Retinal pigment epithelial cell (primary cell): ENCODE measurements around the gene ETV6.

Source experiments
- DNase-seq: peaks from one replicate; pipeline ENCODE4 v3.0.0-alpha.2; 2010; ENCODE audit warnings: low read depth
- H3K4me3 ChIP-seq: 2 replicates; pipeline ENCODE4 v1.5.1; 2011; ENCODE audit warnings: mild to moderate bottlenecking, low read length, control low read depth, moderate library complexity
- CTCF ChIP-seq: conservative IDR thresholded peaks from 2 replicates; pipeline ENCODE4 v1.5.1; 2011; ENCODE audit warnings: low read depth, low read length, control low read depth, inconsistent platforms

Gene ETV6

GRCh38 chr12:11870041-11870451 lies 220.6 kb downstream of the ETV6 start:
- DNase-seq, result no peak
- TF ChIP-seq CTCF, result no peak
- H3K4me3 ChIP-seq, result no peak overlapping the region

GRCh38 chr12:11872055-11872454 lies 222.6 kb downstream of the ETV6 start:
- H3K4me3 ChIP-seq, result no peak overlapping the region
- TF ChIP-seq CTCF, result no peak
- no peak for DNase-seq

GRCh38 chr12:11875414-11875935 lies 226.0 kb downstream of the ETV6 start:
- no peak for DNase-seq
- H3K4me3 ChIP-seq, result no peak overlapping the region
- no peak for TF ChIP-seq CTCF

- no peak for TF ChIP-seq CTCF
- no peak overlapping the region for H3K4me3 ChIP-seq
- DNase-seq, result no peak
Measured at GRCh38 chr12:11876307-11876706, 226.8 kb downstream of the ETV6 start.

GRCh38 chr12:11877102-11877826 lies 227.8 kb downstream of the ETV6 start:
- no peak for DNase-seq
- no peak for TF ChIP-seq CTCF
- H3K4me3 ChIP-seq, result no peak overlapping the region

GRCh38 chr12:11877869-11878780 lies 228.7 kb downstream of the ETV6 start:
- H3K4me3 ChIP-seq, result no peak overlapping the region
- no peak for DNase-seq
- TF ChIP-seq CTCF, result no peak

GRCh38 chr12:11879306-11879705 lies 229.8 kb downstream of the ETV6 start:
- no peak for DNase-seq
- TF ChIP-seq CTCF, result no peak
- no peak overlapping the region for H3K4me3 ChIP-seq
